ENCODE results near the gene FHL2. TPM values are rescaled to one million over a fixed set of nuclear protein-coding genes. Genes with fewer than 3 reads are reported as not detected.

FHL2 gene
- total RNA-seq, 2 donors from 2014 or later: 11.1 to 11.4 TPM

GRCh38 chr2:105368759-105369408, 30.0 kb downstream of the FHL2 start:
- Histone ChIP-seq H3K27ac (ENCODE audit: low read depth, low read length) (no peak overlapping the region), H3K9me3 (ENCODE audit: control insufficient read depth, low read length) (no peaks in the 10 kb centered on the region), H3K4me3 (ENCODE audit: low read length) (no peak overlapping the region), H3K9ac (ENCODE audit: extremely low read depth, low read length, poor library complexity, severe bottlenecking) (no peak overlapping the region), H3K4me1 (ENCODE audit: control insufficient read depth, insufficient read depth, low read length) (no peaks in the 10 kb centered on the region), H3K36me3 (ENCODE audit: control insufficient read depth, insufficient read depth, low read length) (peaks cover 57% of the 10 kb centered on the region), H3K27me3 (ENCODE audit: control insufficient read depth, insufficient read depth, low read length, poor library complexity, severe bottlenecking) (no peaks in the 10 kb centered on the region)
- no peak for DNase-seq
- peaks cover 27% of the 10 kb centered on the region for H3K36me3 Mint-ChIP-seq (ENCODE audit: low read depth)
- H3K9me3 Mint-ChIP-seq: no peaks in the 10 kb centered on the region
- no peak overlapping the region for H3K27ac Mint-ChIP-seq
- H3K27me3 Mint-ChIP-seq (ENCODE audit: insufficient read depth): no peaks in the 10 kb centered on the region
- no peaks in the 10 kb centered on the region for H3K4me1 Mint-ChIP-seq
- no peak overlapping the region for H3K4me3 Mint-ChIP-seq
- 89 to 100% methylated on average over 3 to 8 of the region's 8 CpGs for WGBS, 2 experiments (ENCODE audit: insufficient coverage in 1 of 2, insufficient read length in 1 of 2)
- TF ChIP-seq CTCF (conservative IDR thresholded peaks at IDR 0.05): no peak

GRCh38 chr2:105365206-105365605, 33.6 kb downstream of the FHL2 start:
- Mint-ChIP-seq H3K9me3 (no peaks in the 10 kb centered on the region), H3K27me3 (ENCODE audit: insufficient read depth) (no peaks in the 10 kb centered on the region), H3K27ac (no peak overlapping the region), H3K4me3 (no peak overlapping the region), H3K4me1 (no peaks in the 10 kb centered on the region), H3K36me3 (ENCODE audit: low read depth) (peaks cover 24% of the 10 kb centered on the region)
- no peak for DNase-seq
- Histone ChIP-seq H3K4me1 (ENCODE audit: control insufficient read depth, insufficient read depth, low read length) (no peaks in the 10 kb centered on the region), H3K36me3 (ENCODE audit: control insufficient read depth, insufficient read depth, low read length) (peaks cover 58% of the 10 kb centered on the region), H3K9ac (ENCODE audit: extremely low read depth, low read length, poor library complexity, severe bottlenecking) (no peak overlapping the region), H3K27me3 (ENCODE audit: control insufficient read depth, insufficient read depth, low read length, poor library complexity, severe bottlenecking) (no peaks in the 10 kb centered on the region), H3K4me3 (ENCODE audit: low read length) (no peak overlapping the region), H3K27ac (ENCODE audit: low read depth, low read length) (no peak overlapping the region), H3K9me3 (ENCODE audit: control insufficient read depth, low read length) (no peaks in the 10 kb centered on the region)
- WGBS, 2 experiments (ENCODE audit: insufficient coverage in 1 of 2, insufficient read length in 1 of 2): 92 to 94% methylated on average over 3 of the region's 3 CpGs
- TF ChIP-seq CTCF (conservative IDR thresholded peaks at IDR 0.05): no peak

- H3K27ac ChIP-seq (ENCODE audit: low read depth, low read length): no peak overlapping the region
- WGBS, 2 experiments (ENCODE audit: insufficient coverage in 1 of 2, insufficient read length in 1 of 2): 92 to 95% methylated on average over 3 to 5 of the region's 5 CpGs
- Mint-ChIP-seq H3K27me3 (ENCODE audit: insufficient read depth) (no peaks in the 10 kb centered on the region), H3K9me3 (no peaks in the 10 kb centered on the region), H3K4me3 (no peak overlapping the region), H3K27ac (no peak overlapping the region), H3K36me3 (ENCODE audit: low read depth) (peaks cover 27% of the 10 kb centered on the region), H3K4me1 (no peaks in the 10 kb centered on the region)
- no peaks in the 10 kb centered on the region for H3K4me1 ChIP-seq (ENCODE audit: control insufficient read depth, insufficient read depth, low read length)
- peaks cover 58% of the 10 kb centered on the region for H3K36me3 ChIP-seq (ENCODE audit: control insufficient read depth, insufficient read depth, low read length)
- no peak overlapping the region for H3K9ac ChIP-seq (ENCODE audit: extremely low read depth, low read length, poor library complexity, severe bottlenecking)
- H3K27me3 ChIP-seq (ENCODE audit: control insufficient read depth, insufficient read depth, low read length, poor library complexity, severe bottlenecking): no peaks in the 10 kb centered on the region
- H3K9me3 ChIP-seq (ENCODE audit: control insufficient read depth, low read length): no peaks in the 10 kb centered on the region
- no peak for DNase-seq
- no peak for TF ChIP-seq CTCF (conservative IDR thresholded peaks at IDR 0.05)
- no peak overlapping the region for H3K4me3 ChIP-seq (ENCODE audit: low read length)
These were observed 34.3 kb downstream of the FHL2 start for GRCh38 chr2:105364436-105365139.
